Posterior cingulate gyrus (tissue), 11 donors: ENCODE results near the gene EFHC2.

ENCODE experiments used
- DNase-seq, 10 donors: peaks; one replicate each; pipeline versions ENCODE4 v3.0.0 to v3.0.0-alpha.2; 2020 to 2021; ENCODE audit warnings: mixed read lengths in 3 of 10
- intact Hi-C: fragments of 100-400 bp; cut with DNase I; formaldehyde crosslinking; loops from one replicate; pipeline ENCODE4 v1.15.1; 2023

EFHC2 gene

GRCh38 chrX:44157283-44157682 is 186.2 kb downstream of the EFHC2 start:
- no peak for DNase-seq
- intact Hi-C loops, result no loop called here

- no peak for DNase-seq
- intact Hi-C loops, result no loop called here
Observed at GRCh38 chrX:44156726-44157125, 186.7 kb downstream of the EFHC2 start.

GRCh38 chrX:44155126-44155525 is 188.3 kb downstream of the EFHC2 start:
- intact Hi-C loops, result no loop called here
- no peak for DNase-seq

- no peak for DNase-seq
- intact Hi-C loops, result no loop called here
Observed at GRCh38 chrX:44152852-44153251, 190.6 kb downstream of the EFHC2 start.

GRCh38 chrX:44147130-44147529 is 196.3 kb downstream of the EFHC2 start:
- DNase-seq, result no peak
- intact Hi-C loops, result no loop called here

DNA sequence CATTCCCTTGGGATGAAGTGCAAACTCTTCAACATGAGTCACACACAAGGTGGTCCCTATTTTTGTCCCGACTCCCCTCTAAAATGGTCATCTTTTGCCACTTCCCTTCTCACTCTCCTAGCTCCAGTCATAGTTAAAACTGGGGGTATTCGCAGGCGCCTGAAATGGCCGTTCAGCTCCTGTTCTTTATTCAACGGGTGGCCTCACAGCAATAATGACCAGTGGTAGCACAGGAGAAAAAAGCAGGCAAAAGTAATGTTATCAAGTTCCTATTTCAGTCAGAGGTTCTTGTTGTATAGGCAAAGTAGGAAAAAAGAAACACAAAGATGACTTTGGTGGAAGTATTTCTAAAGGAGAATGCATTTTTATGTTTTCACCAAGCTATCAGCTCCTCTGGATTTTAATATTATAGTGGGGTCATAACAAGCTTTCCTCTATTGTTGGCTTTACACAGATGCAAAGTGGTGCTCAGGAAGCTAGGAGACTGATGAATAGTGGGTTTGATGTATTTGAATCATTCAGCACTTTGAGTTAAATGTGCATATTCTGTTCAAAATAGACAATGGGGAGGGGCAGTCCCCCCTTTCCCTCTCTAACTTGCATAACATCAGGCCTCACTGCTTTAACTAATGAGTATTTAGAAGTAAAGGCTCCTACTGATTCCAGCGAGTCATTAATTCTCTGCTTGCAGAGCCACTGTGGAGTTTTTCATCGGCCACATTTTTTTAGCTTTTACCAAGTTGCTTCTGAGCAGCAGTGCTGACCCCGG is 199.1 kb downstream of the EFHC2 start:
- intact Hi-C loops, result no loop called here
- DNase-seq, result no peak

DNA sequence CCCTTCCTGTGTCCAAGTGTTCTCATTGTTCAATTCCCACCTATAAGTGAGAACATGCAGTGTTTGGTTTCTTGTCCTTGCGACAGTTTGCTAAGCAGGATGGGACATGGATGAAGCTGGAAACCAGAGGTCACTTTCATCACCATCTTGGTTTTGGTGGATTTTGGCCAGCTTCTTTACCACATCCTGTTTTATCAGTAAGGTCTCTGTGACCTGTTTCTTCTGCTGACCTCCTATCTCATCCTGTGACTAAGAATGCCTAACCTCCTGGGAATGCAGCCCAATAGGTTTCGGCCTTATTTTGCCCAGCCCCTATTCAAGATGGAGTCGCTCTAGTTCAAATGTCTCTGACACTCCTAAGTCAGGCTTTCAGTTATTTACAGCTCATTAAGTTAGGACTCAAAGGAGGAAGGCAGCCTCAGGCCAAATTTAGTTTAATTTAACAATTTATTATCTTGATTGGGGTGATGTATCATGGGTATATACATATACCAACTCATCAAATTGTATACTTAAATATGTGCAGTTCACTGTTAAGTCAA is 200.3 kb downstream of the EFHC2 start:
- intact Hi-C loops, result no loop called here
- DNase-seq, result no peak

DNA sequence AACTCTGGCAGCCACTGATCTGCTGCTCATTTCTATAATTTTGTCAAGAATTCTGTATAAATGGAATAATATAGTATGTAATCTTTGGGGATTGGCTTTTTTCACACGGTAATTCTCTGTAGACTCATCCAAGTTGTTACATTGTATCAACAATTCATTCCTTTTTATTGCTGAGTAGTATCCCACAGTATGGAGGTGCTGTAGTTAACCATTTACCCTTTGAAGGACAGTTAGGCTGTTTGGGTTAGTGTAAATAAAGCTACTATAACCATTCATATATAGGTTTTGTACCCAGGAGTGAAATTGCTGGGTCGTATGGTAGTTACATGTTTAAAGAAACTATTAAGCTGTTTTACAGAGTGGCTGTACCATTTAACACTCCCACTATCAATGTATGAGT is 213.3 kb downstream of the EFHC2 start:
- DNase-seq, result no peak
- intact Hi-C loops, result no loop called here

DNA sequence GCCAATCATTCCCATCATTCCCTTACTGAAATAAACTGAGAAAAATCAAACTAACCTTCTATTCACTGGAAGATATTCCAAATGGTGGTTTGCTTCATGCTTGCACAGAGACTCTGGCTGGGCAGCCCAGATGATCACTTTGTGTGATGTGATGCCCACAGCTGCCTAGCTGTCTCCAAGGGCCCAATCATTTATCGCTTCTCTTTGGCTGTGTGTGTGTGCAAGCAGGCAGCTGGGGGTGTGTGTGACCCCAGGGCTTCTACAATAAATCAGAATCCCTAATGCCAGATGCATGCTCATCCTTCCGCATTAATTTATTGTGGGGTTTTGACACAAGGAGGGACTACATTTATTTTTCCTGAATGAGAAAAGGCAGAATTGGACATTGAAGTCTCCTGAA is 230.1 kb downstream of the EFHC2 start:
- intact Hi-C loops, result no loop called here
- no peak for DNase-seq

DNA sequence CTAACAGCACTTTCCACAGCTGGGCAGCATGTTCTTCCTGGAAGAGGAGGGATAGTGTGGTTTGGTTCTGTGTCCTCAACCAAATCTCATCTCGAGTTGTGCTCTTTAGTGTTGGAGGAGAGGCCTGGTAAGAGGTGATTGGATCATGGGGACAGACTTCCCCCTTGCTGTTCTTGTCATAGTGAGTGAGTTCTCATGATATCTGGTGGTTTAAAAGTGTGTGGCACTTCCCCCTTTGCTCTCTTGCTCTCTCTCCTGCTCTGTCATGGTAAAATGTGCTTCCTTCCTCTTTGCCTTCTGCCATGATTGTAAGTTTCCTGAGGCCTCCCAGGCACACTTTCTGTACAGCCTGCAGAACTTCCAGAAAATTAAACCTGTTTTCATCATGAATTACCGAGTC is 236.6 kb downstream of the EFHC2 start:
- no peak for DNase-seq
- intact Hi-C loops, result no loop called here

DNA sequence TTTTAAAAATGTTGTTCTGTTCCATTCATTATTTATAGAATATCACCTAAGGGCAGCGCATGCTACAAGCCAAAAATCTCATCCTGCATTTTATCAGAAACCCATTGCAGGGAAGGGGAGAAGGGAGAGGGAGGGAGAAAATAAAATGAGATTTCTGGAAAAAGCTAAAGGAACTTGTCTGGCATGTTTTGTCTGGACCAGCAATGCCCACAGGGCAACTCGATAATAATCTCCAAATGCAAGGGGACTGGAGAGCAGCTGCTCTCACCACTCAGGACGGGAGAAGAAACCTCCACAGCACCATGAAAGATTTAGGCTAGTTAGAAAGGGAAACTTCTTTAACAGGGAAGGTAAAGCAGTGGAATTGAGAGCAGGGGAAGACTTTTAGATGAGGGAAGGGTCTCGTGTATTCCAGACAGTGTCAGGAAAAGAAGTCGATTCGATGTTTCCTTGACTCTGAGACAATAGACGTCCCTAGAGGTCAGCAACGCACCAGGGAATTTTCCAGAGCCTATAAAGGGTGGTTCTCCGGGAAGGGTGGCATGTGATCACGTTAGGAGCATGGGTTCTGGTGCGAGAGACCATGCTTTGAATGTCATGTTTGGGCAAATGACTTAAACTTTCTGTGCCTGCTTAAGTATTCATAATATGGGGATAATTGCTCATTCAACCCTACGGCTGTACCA is 238.1 kb downstream of the EFHC2 start:
- DNase-seq, result no peak
- intact Hi-C loops, result no loop called here

DNA sequence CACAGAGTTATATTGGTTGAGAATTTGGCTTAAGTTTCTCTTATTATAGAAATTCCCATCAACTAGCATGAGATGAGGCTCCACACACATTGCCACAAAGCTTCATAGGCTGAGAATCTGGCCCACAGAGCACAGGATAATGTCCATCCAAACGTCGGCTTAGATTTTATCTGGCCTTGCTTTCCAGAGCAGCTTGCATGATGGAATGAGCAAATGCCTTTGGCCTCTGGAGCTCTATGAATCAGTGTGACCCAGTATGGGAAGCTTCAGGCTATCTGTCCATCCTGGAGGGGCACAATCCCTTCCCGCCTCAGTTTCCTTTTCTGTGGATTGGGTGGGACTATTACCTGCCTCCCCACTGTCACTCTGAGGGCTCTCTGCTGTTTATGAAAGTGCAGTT is 238.8 kb downstream of the EFHC2 start:
- no peak for DNase-seq
- intact Hi-C loops, result no loop called here

DNA sequence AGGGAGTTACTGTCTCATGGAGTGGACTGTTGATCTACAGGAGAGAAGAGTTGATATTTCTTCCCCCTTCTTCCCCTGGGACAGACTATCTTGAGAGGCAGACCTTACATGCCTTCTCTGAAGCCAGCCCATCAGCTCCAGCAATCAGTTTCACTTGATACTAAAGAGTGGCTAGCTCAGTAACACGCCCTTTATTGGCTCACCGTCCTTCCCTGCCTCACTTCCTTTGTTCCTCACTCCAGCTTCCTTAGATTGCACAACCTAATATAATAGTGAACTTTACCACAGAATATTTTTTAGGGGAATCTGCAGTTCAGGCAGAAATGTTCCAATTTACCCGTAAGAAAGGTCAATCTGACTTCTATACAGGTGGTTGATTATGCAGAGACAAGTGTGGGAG is 242.2 kb downstream of the EFHC2 start:
- intact Hi-C loops, result no loop called here
- DNase-seq, result no peak

GRCh38 chrX:44099366-44099765 is 244.1 kb downstream of the EFHC2 start:
- intact Hi-C loops, result no loop called here
- DNase-seq, result no peak
